GM19023 (cell line): Measurements from ENCODE around the gene INHBC.
"Not testable (repeated sequence)": the region's sequence is repeated elsewhere in the genome, so short reads cannot be mapped to it uniquely, and the experiment has no call there.

Source experiments
- ATAC-seq: cut with Tn5 transposase; IDR thresholded peaks from one replicate; pipeline ENCODE4 v1.9.1; 2021; ENCODE audit warnings: mild to moderate bottlenecking, moderate library complexity; ENCODE audit not compliant: unreplicated experiment

The INHBC gene

DNA sequence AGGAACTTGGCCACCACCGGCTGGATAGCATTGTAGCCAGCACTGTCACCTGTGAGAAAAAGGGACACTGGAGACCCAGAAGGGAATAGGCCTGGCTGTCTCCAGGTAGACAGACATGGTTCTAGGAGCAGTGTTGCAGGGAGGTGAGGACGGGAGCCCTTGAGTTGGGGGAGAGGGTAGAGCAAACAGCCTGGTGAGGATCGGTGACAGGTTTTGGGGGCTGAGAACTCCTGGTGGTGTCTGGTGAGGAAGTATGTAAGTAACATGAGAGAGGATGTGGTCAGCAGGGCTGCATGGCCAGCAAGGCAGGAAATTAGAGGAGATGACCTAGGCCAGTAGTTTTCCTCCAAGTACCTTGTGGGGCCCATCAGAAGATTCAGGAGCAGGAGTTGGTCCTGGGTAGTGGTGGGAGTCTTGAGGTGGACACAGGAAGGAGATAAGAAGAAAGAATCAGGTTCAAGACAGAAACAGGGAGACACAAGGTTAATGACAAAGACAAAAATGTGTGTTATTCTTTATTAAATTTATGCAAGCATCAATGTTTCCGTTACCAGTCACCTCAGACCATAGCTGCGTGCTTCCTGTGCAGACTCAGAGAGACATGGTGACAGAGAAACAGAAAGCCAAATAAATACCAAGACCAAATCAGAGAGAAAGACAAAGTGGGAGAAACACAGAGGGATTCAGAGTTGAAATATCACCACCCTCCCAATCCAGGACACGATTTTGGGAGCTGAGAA, 45.0 kb downstream of the INHBC start, which contains the start of gene ARHGAP9:
Gene ARHGAP9 (minus strand): TSS at position 491 of the 740 bp plus-strand sequence. CDS start 460 bp downstream, at position 31.
- no peak for ATAC-seq

DNA sequence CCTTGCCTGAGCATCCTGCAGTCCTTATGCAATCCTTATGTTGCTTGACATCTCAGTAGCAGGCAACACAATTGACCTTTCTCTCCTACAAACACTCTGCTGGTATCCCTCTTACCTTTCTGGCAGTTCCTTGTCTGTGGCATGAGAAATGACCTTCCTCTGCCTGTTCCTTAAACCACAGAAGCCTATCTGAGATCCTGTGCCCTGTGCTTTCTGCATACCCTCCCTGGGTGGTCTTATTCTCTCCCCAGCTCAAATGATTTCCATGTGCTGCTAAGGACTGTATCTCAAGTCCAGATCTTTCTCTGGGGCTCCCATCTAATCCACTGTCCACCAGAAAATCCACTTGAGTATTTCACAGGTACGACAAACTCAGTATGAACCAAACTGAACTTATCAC, 47.1 kb downstream of the INHBC start:
- ATAC-seq, result no peak

DNA sequence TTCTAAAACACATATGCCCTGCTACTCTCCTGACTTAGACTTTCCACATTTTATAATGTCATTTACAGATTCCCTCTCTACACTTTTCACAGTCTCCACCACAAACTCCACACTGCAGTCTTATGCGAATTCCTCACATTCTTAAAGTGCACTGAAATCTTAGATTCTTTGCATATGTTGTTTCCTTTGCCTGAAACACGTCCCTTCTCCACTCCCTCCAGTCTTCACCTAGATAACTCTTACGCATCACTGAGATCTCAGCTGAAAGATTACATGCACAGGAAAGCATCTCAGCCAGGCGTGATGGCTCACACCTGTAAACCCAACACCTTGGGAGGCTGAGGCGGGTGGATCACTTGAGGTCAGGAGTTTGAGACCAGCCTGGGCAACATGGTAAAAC, 48.9 kb downstream of the INHBC start:
- ATAC-seq, result no peak

DNA sequence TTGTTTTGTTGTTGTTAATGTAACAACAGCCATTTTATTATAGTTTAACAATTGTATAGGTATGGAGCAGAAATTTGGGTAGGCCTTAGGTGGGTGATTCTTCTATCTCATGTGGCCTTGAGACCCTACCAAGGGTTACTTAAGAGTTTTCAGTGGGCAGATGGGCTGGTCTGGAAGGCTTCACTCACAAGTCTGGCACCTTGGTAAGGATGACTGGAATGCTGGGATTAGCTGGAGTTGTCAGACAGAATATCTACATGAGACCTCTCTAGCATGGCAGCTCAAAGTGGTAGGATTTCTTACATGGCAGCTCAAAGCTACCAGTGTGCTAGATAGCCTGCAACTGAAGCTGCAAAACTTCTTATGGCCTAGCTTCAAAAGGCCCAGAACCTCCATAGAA, 51.1 kb downstream of the INHBC start:
- ATAC-seq, result no peak

DNA sequence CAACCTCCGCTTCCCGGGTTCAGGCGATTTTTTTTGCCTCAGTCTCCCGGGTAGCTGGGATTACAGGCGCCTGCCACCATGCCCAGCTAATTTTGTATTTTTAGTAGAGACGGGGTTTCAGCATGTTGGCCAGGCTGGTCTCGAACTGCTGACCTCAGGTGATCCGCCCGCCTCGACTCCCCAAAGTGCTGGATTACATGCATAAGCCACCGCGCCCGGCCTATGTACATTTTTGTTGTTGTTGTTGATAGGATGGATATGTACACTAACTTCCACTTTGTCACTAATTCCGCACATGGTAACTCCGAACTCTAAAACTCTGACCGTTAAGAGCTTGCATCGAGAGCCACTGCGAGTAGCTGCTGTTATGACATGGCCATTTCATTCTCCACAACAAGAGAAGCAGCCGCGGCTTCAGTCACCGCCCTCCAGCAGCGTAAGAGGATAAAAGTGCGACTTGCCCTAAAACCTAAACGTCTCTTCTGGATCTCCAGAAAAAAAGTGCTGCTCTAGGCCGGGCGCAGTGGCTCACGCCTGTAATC, 52.5 kb downstream of the INHBC start:
- no peak for ATAC-seq

DNA sequence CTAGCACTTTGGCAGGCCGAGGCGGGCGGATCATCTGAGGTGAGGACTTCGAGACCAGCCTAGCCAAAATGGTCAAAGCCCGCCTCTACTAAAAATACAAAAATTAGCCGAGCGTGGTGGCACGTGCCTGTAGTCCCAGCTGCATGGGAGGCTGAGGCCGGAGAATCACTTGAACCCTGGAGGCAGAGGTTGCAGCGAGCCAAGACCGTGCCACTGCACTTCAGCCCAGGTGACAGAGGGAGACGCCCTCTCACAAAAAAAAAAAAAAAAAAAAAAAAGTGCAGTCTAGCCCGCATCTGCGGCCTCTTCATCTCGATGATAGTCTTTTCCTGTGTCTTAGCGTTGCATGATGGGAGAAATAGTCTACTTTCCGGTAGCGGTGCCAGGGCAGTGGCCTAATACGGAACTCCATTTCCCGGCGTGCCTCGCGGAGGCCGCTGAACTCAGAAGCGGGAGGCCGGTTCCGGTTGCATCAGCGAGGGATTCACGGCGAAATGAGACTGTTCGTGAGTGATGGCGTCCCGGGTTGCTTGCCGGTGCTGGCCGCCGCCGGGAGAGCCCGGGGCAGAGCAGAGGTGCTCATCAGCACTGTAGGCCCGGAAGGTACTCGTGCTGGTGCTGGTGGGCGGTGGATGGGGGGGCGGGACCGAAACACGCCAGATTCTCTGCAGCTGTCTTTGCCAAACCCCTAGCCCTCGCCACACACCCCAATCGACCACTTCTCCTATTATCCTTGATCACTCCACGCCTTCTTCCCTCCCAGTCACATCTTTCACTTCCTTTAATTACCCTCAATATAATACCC, 53.2 kb downstream of the INHBC start, which contains the start of gene MARS1:
Gene MARS1 (plus strand): TSS at position 472 of the 805 bp plus-strand sequence. CDS start 23 bp downstream, at position 495.
- peak; percentile 99 for ATAC-seq

DNA sequence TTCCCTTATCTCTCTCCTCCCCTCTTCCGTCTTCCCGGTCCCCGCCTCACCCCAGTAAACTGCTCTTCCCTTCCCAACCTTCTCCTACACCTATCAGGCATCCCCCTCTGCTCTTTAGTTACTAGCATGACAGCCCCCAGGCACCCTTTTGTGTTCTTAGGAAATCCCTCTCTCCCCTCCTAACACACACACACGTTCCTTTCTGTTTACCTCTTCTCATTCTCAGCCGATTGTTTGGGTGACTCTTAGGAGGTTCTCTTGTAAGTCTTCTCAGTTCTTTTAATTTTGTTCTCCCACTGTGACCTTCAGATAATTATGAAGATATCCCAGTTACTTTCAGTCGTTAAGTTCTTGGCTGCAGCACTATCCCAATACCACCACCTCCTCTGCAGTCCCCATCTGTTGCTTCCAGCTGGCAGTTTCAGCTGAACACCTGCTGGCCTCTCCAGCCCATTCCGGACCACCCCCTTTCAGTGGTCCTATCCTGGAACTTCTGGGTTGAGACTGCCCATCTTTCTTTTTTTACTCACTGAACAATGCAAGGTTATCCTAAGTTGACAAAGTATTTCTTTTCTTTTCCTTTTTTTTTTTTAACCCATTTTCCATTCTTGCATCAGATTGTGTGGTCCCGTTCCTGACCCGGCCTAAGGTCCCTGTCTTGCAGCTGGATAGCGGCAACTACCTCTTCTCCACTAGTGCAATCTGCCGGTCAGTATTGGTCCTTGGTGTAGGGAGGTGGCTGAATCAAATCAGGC, 54.0 kb downstream of the INHBC start:
- ATAC-seq, result no peak

DNA sequence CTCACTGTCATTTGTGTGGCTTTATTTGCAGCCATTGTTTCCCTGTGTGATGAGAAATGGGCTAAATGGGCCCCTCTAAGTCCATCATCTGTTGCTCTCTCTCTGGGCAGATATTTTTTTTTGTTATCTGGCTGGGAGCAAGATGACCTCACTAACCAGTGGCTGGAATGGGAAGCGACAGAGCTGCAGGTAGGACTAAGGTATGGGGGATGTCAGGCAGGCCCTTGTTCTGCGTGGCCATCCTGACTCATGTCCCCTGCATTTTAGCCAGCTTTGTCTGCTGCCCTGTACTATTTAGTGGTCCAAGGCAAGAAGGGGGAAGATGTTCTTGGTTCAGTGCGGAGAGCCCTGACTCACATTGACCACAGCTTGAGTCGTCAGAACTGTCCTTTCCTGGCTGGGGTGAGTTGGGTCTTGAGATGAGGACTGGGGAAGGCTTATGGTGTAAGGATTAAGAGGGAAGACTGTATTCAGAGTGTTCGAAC, 54.6 kb downstream of the INHBC start:
- no peak for ATAC-seq

DNA sequence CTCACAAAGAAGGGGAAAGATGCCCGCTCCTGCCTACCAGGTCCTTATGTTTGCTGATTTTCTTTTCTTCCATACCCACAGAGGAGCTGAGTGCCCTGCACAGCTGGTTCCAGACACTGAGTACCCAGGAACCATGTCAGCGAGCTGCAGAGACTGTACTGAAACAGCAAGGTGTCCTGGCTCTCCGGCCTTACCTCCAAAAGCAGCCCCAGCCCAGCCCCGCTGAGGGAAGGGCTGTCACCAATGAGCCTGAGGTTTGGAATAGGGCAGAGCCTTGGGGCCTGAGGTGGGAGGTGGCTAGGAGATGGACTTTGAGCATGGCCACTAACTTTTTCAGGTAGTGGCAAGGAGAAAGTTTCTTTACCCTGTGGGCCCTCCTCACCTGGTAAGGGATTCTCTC, 55.5 kb downstream of the INHBC start:
- no peak for ATAC-seq

DNA sequence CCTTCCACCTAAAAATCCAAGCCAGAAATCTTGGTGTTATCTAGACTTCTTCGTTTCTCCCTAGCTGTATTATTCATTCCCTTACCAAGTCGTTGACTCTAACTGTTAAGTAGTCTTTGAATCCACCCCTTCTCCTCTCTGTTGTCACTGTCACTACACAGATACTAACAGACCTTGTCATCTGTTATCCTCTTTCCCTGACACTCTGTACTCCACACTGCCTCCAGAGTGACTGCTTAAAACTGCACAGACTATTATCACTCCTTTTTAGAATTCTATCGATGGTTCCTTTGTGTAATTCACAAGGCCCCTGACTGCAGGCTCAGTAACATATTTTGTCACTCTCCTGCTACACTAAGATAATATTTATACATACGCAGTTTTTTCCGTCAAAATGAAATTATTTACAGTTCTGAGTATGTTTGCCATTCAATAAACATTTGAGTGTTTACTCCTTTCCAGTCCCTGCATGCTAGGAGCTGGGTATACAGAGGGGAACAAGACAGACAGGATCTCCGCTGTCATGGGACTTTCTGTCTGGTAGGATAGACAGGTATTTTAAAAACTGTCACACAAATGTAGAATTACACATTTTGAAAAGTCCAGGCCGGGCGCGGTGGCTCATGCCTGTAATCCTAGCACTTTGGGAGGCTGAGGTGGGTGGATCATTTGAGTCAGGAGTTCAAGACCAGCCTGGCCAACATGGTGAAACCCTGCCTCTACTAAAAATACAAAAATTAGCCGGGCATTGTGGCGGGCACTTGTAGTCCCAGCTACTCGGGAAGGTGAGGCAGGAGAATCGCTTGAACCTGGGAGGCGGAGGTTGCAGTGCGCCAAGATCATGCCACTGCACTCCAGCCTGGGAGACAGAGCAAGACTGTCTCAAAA, 57.1 kb downstream of the INHBC start:
- no peak for ATAC-seq

DNA sequence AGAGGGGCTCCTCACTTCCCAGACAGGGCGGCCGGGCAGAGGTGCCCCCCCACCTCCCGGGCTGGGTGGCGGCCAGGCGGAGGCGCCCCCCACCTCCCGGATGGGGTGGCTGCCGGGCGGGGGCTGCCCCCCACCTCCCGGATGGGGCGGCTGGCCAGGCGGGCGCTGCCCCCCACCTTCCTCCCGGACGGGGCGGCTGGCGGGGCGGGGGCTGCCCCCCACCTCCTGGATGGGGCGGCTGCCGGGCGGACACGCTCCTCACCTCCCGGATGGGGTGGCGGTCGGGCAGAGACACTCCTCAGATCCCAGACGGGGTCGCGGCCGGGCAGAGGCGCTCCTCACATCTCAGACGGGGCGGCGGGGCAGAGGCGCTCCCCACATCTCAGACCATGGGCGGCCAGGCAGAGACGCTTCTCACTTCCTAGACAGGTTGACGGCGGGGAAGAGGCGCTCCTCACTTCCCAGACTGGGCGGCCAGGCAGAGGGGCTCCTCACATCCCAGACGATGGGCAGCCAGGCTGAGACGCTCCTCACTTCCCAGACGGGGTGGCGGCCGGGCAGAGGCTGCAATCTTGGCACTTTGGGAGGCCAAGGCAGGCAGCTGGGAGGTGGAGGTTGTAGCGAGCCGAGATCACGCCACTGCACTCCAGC, 60.6 kb downstream of the INHBC start:
- not testable (repeated sequence) for ATAC-seq

DNA sequence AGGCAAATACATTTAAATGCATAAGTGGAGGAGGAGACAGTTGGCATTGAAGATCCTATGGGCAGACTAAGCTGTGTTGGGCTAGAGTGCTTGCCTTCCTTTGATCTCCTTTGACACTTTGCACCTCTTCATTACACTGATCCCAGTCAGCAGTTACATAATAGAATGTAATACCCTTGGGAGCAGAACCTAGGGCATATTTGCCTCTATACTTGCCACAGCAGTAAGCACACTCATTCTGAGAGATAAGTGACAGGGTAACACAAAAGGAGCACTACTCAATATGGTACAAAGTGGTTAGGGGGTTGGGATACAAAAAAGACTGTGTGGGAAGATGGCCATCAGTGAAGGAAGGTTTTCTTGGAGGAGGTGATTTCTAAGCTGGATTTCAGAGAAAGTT, 62.2 kb downstream of the INHBC start:
- ATAC-seq, result no peak

DNA sequence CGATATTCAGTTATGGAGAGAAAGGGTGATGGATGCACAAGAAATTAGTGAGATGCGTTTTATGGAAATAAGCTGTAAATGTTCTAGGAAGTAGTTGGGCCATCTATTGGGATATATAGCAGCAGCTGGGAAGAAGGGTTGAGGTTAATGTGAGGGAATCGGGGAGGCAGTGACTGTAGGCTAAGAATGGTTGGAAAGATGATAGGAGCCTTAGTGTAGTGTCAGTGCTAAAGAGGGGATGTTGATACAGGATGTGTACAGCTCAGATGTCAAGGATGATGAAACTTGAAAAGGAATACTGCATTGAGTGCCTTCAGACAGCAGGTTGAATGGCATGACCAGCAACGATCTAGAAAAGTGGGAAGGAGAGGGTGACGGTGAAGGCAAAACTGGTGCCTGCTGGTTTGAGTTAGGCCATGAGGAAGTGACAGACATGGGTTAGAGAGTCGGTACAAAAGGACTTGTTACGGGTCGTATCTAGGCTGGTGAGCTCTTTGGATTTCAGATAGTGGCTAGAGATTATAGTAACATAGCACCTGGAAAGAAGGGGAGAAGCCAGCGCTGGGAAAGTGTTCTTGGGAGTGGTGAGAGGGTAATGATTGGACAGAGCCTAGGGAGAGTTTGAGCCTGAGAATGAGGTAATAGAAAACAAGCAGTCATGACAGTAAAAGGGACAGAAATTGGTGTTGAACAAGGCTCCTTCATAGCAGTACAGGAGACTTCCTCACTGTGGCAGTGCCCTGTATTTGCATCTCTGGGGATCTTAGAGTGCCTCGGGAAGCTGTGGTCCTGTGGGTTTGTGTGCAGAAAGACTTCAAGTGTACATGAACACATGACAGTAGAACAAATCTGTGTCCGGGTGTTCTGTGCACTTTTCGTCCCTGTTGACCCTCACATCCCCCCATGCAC, 62.9 kb downstream of the INHBC start:
- ATAC-seq, result no peak

DNA sequence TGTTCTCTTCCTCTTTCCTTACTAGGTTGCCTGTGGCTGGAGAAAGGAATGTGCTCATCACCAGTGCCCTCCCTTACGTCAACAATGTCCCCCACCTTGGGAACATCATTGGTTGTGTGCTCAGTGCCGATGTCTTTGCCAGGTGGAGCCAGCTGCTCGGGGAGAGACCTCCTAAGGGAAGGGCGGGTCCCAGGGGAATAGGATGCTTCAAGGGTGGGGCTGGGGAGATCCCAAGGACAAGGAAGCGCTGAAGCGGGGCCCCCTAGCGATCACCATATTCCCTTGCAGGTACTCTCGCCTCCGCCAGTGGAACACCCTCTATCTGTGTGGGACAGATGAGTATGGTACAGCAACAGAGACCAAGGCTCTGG, 63.5 kb downstream of the INHBC start:
- no peak for ATAC-seq

DNA sequence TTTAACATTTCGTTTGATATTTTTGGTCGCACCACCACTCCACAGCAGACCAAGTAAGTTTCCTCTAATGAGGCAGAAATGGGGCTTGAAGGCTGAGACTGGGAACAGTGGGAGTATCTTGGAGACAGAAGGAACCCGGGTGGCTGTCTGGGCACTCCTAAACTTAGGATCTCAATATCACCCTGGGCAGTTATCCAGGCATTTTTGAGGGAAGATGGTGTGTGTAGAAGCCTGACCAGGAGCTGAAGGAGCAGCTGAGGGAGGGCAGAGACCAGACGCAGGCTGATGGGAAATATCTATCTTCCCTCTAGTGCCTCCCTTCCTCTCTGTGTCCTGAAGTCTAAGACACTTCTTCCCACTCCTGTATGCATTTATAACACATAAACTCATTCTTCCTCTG, 64.0 kb downstream of the INHBC start:
- no peak for ATAC-seq

DNA sequence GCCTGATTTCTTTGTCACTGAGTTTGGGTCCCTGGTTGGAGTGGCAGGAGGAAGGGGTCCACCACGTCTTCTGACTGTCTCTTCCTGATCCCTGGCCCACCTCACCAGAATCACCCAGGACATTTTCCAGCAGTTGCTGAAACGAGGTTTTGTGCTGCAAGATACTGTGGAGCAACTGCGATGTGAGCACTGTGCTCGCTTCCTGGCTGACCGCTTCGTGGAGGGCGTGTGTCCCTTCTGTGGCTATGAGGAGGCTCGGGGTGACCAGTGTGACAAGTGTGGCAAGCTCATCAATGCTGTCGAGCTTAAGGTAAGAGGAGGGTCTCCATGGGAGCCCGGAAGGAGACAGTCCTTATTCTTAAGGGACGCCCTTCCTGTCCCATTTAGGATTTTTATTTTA, 65.6 kb downstream of the INHBC start:
- ATAC-seq, result no peak
